HG03354 (cell line): Measurements from ENCODE around the gene STX1B.
A peak's percentile ranks its signal among the peaks of the same experiment; 100 is the strongest.

Experiments used
- ATAC-seq: cut with Tn5 transposase; IDR thresholded peaks from one replicate; pipeline ENCODE4 v1.9.1; 2021; ENCODE audit warnings: mild to moderate bottlenecking; ENCODE audit not compliant: unreplicated experiment, poor library complexity, severe bottlenecking

Gene STX1B

GRCh38 chr16:30997725-30998711 is 12.4 kb downstream of the STX1B start:
- no peak for ATAC-seq

- ATAC-seq = peak; percentile 81
These were observed 13.3 kb downstream of the STX1B start for GRCh38 chr16:30996985-30997724.

- no peak for ATAC-seq
These were observed 14.0 kb downstream of the STX1B start for GRCh38 chr16:30996324-30996984.

- no peak for ATAC-seq
These were observed 14.5 kb downstream of the STX1B start for GRCh38 chr16:30995927-30996323.

- no peak for ATAC-seq
These were observed 17.3 kb downstream of the STX1B start for GRCh38 chr16:30992931-30993816.

- ATAC-seq = no peak
These were observed 18.1 kb downstream of the STX1B start for GRCh38 chr16:30992276-30992780.

- ATAC-seq = no peak
These were observed 19.4 kb downstream of the STX1B start for GRCh38 chr16:30991052-30991451.

- no peak for ATAC-seq
These were observed 20.3 kb downstream of the STX1B start for GRCh38 chr16:30990105-30990504.

GRCh38 chr16:30989469-30990047 is 20.9 kb downstream of the STX1B start:
- ATAC-seq = no peak

- ATAC-seq = no peak
These were observed 22.8 kb downstream of the STX1B start for GRCh38 chr16:30987581-30988190.

GRCh38 chr16:30986129-30986991 is 24.1 kb downstream of the STX1B start:
- ATAC-seq = no peak

GRCh38 chr16:30985401-30986128 is 24.9 kb downstream of the STX1B start:
- ATAC-seq = no peak

- ATAC-seq = peak; percentile 63
These were observed 25.6 kb downstream of the STX1B start, which contains the start of gene HSD3B7 for GRCh38 chr16:30984669-30985400. Gene HSD3B7 (plus strand): TSS chr16:30985207. CDS start chr16:30985659, 452 bp downstream.

- no peak for ATAC-seq
These were observed 26.4 kb downstream of the STX1B start for GRCh38 chr16:30983898-30984610.

- no peak for ATAC-seq
These were observed 27.0 kb downstream of the STX1B start for GRCh38 chr16:30983289-30983889.
